ENCODE measurements around the gene RHOV. TPM values are rescaled to one million over a fixed set of nuclear protein-coding genes. Genes with fewer than 3 reads are reported as not detected.

Gene RHOV
- total RNA-seq, 1 experiment from 2014 or later = 6.0 TPM

- Histone ChIP-seq H3K4me2 (ENCODE audit: low read length) (no peak overlapping the region), H3K4me1 (ENCODE audit: control insufficient read depth in 1 of 2, insufficient read depth in 2 of 2, low read length in 2 of 2) (peaks cover 10 to 14% of the 10 kb centered on the region in 2 experiments), H3K9me3 (ENCODE audit: control insufficient read depth in 1 of 2, insufficient read depth in 1 of 2, low read depth in 1 of 2, low read length in 2 of 2) (no peaks in the 10 kb centered on the region), H3K4me3 (replicated peaks in 1 of 2; ENCODE audit: low read depth in 1 of 2, low read length in 2 of 2) (no peak overlapping the region), H3K9me2 (ENCODE audit: insufficient read depth) (no peaks in the 10 kb centered on the region), H3K27me3 (ENCODE audit: insufficient read depth, low read length) (no peaks in the 10 kb centered on the region), H2AFZ (ENCODE audit: low read depth, low read length, poor library complexity, severe bottlenecking) (no peak overlapping the region), H3K9ac (ENCODE audit: low read length) (no peak overlapping the region), H3K27ac (ENCODE audit: low read depth, low read length) (no peak overlapping the region), H3K36me3 (ENCODE audit: control insufficient read depth in 1 of 2, insufficient read depth in 2 of 2, low read length in 2 of 2) (peaks cover 21 to 27% of the 10 kb centered on the region in 2 experiments), H4K20me1 (ENCODE audit: insufficient read depth) (no peaks in the 10 kb centered on the region), H3K79me2 (ENCODE audit: insufficient read depth, low read length) (peaks cover 39% of the 10 kb centered on the region)
- intact Hi-C loops (cut with micrococcal nuclease) = no loop called here
- no TSS peak for BruUV-seq (replicated peaks)
- POLR2A ChIA-PET = interaction anchor here (0.7 kb wide), 1 partner anchor 45 kb away, joined by 3 read pairs; no protein-coding TSS in a partner anchor
- ATAC-seq (no peak), DNase-seq (ENCODE audit: low read depth, low spot score) (no peak)
- RAD21 ChIA-PET (ENCODE audit: low non-redundant PET in 1 of 2, low total read pairs in 2 of 2, uncharacterized antibody in 2 of 2, unreplicated experiment in 2 of 2) = no interaction called here
- CTCF ChIA-PET = no interaction called here
- TF ChIP-seq POLR2A (IDR thresholded peaks at IDR 0.05; ENCODE audit: borderline replicate concordance, extremely low read depth, insufficient read depth, insufficient read length) = no peak
- TF ChIP-seq ZNF274 (IDR thresholded peaks at IDR 0.05; ENCODE audit: low read depth, low read length) = no peak
- no peak for TF ChIP-seq ELF1 (IDR thresholded peaks at IDR 0.05; ENCODE audit: borderline replicate concordance, low read depth)
- TF ChIP-seq, protein P1, sequence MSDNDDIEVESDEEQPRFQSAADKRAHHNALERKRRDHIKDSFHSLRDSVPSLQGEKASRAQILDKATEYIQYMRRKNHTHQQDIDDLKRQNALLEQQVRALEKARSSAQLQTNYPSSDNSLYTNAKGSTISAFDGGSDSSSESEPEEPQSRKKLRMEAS (IDR thresholded peaks at IDR 0.05) = no peak
- TF ChIP-seq YY1 (IDR thresholded peaks at IDR 0.05; ENCODE audit: extremely low read depth, insufficient replicate concordance, low read depth, low read length) = no peak
- TF ChIP-seq CEBPB (IDR thresholded peaks at IDR 0.05; ENCODE audit: low read depth) = no peak
- TF ChIP-seq REST (IDR thresholded peaks at IDR 0.05; ENCODE audit: low read depth) = no peak
- no peak for TF ChIP-seq EZH2phosphoT487 (IDR thresholded peaks at IDR 0.05; ENCODE audit: borderline replicate concordance)
- TF ChIP-seq, protein P2, sequence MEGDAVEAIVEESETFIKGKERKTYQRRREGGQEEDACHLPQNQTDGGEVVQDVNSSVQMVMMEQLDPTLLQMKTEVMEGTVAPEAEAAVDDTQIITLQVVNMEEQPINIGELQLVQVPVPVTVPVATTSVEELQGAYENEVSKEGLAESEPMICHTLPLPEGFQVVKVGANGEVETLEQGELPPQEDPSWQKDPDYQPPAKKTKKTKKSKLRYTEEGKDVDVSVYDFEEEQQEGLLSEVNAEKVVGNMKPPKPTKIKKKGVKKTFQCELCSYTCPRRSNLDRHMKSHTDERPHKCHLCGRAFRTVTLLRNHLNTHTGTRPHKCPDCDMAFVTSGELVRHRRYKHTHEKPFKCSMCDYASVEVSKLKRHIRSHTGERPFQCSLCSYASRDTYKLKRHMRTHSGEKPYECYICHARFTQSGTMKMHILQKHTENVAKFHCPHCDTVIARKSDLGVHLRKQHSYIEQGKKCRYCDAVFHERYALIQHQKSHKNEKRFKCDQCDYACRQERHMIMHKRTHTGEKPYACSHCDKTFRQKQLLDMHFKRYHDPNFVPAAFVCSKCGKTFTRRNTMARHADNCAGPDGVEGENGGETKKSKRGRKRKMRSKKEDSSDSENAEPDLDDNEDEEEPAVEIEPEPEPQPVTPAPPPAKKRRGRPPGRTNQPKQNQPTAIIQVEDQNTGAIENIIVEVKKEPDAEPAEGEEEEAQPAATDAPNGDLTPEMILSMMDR (IDR thresholded peaks at IDR 0.05 in 2 of 3, conservative IDR thresholded peaks at IDR 0.05 in 1 of 3; ENCODE audit: borderline replicate concordance in 1 of 3, insufficient read depth in 1 of 3, low read depth in 2 of 3, low read length in 2 of 3) = no peak
Measured at GRCh38 chr15:40852529-40852928, 21.5 kb downstream of the RHOV start.
